ENCODE results near the gene DOC2A.

- TF ChIP-seq, protein P1, sequence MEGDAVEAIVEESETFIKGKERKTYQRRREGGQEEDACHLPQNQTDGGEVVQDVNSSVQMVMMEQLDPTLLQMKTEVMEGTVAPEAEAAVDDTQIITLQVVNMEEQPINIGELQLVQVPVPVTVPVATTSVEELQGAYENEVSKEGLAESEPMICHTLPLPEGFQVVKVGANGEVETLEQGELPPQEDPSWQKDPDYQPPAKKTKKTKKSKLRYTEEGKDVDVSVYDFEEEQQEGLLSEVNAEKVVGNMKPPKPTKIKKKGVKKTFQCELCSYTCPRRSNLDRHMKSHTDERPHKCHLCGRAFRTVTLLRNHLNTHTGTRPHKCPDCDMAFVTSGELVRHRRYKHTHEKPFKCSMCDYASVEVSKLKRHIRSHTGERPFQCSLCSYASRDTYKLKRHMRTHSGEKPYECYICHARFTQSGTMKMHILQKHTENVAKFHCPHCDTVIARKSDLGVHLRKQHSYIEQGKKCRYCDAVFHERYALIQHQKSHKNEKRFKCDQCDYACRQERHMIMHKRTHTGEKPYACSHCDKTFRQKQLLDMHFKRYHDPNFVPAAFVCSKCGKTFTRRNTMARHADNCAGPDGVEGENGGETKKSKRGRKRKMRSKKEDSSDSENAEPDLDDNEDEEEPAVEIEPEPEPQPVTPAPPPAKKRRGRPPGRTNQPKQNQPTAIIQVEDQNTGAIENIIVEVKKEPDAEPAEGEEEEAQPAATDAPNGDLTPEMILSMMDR (IDR thresholded peaks at IDR 0.05; ENCODE audit: poor library complexity, severe bottlenecking) = no peak
- no peak for TF ChIP-seq RAD21 (conservative IDR thresholded peaks at IDR 0.05)
- no peak for TF ChIP-seq TAF1 (IDR thresholded peaks at IDR 0.05; ENCODE audit: low read depth)
- no peak for TF ChIP-seq MXI1 (conservative IDR thresholded peaks at IDR 0.05; ENCODE audit: poor library complexity, severe bottlenecking)
- no peak for TF ChIP-seq EZH2 (IDR thresholded peaks at IDR 0.05; ENCODE audit: borderline replicate concordance, insufficient read depth, low read length, poor library complexity, severe bottlenecking)
- TF ChIP-seq, protein P2, sequence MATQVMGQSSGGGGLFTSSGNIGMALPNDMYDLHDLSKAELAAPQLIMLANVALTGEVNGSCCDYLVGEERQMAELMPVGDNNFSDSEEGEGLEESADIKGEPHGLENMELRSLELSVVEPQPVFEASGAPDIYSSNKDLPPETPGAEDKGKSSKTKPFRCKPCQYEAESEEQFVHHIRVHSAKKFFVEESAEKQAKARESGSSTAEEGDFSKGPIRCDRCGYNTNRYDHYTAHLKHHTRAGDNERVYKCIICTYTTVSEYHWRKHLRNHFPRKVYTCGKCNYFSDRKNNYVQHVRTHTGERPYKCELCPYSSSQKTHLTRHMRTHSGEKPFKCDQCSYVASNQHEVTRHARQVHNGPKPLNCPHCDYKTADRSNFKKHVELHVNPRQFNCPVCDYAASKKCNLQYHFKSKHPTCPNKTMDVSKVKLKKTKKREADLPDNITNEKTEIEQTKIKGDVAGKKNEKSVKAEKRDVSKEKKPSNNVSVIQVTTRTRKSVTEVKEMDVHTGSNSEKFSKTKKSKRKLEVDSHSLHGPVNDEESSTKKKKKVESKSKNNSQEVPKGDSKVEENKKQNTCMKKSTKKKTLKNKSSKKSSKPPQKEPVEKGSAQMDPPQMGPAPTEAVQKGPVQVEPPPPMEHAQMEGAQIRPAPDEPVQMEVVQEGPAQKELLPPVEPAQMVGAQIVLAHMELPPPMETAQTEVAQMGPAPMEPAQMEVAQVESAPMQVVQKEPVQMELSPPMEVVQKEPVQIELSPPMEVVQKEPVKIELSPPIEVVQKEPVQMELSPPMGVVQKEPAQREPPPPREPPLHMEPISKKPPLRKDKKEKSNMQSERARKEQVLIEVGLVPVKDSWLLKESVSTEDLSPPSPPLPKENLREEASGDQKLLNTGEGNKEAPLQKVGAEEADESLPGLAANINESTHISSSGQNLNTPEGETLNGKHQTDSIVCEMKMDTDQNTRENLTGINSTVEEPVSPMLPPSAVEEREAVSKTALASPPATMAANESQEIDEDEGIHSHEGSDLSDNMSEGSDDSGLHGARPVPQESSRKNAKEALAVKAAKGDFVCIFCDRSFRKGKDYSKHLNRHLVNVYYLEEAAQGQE (IDR thresholded peaks at IDR 0.05; ENCODE audit: borderline replicate concordance) = no peak
These were observed 14.3 kb upstream of the DOC2A start for GRCh38 chr16:30025156-30025555.

All from neural cell (in vitro differentiated cells).